Measurements from ENCODE around the gene HCK. TPM values are rescaled to one million over a fixed set of nuclear protein-coding genes. Genes with fewer than 3 reads are reported as not detected.

Gene HCK
- total RNA-seq, 1 experiment from 2014 or later = not detected

DNA sequence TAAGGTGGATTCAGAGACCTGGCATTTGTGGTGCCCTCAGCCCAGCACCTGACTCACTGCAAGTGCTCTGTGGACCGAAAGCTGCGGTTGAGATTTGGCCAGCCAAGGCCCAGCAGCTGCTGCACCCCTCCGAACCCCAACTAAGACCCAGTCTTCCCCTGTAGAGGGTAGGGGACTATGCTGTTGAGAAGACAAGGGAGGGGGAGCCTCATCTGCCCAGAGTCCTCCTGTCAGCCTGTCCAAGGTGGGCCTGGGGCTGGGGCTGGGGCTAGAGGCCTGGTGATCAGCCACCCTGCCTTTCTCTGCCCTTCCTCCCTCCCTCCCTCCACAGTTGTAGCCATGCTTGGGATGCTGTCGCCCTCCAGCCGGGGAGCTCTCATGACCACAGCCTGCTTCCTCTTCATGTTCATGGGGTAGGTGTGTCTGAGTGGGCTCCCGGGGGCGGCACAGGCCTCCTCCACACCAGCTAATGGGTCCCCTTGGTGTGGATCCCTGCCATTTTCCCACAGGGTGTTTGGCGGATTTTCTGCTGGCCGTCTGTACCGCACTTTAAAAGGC is 98.3 kb downstream of the HCK start:
- Histone ChIP-seq H4K20me1 (ENCODE audit: insufficient read depth) (no peaks in the 10 kb centered on the region), H3K36me3 (ENCODE audit: low read depth) (peaks cover 5% of the 10 kb centered on the region), H3K27ac (no peak overlapping the region), H3F3A (ENCODE audit: insufficient read depth, low read depth) (peaks cover 1% of the 10 kb centered on the region; the same call in 1 of the 2 replicates), H3K4me2 (no peak overlapping the region), H3K4me3 (no peak overlapping the region), H3K27me3 (ENCODE audit: insufficient read depth, low read depth) (no peaks in the 10 kb centered on the region), H3K79me2 (ENCODE audit: low read depth) (no peaks in the 10 kb centered on the region), H2AFZ (no peak overlapping the region), H3K4me1 (replicated peaks; ENCODE audit: insufficient read depth) (no peaks in the 10 kb centered on the region), H3K9me3 (ENCODE audit: insufficient read depth, low read depth) (no peaks in the 10 kb centered on the region), H3K9me2 (ENCODE audit: insufficient read depth) (no peaks in the 10 kb centered on the region)
- no TSS peak for BruUV-seq (replicated peaks)
- TF ChIP-seq, protein P1, sequence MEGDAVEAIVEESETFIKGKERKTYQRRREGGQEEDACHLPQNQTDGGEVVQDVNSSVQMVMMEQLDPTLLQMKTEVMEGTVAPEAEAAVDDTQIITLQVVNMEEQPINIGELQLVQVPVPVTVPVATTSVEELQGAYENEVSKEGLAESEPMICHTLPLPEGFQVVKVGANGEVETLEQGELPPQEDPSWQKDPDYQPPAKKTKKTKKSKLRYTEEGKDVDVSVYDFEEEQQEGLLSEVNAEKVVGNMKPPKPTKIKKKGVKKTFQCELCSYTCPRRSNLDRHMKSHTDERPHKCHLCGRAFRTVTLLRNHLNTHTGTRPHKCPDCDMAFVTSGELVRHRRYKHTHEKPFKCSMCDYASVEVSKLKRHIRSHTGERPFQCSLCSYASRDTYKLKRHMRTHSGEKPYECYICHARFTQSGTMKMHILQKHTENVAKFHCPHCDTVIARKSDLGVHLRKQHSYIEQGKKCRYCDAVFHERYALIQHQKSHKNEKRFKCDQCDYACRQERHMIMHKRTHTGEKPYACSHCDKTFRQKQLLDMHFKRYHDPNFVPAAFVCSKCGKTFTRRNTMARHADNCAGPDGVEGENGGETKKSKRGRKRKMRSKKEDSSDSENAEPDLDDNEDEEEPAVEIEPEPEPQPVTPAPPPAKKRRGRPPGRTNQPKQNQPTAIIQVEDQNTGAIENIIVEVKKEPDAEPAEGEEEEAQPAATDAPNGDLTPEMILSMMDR (conservative IDR thresholded peaks at IDR 0.05) = no peak
- TF ChIP-seq EZH2 (IDR thresholded peaks at IDR 0.05; ENCODE audit: low read depth) = no peak
- ChIA-PET POLR2A (ENCODE audit: unreplicated experiment) (no interaction called here), CTCF (no interaction called here)
- DNase-seq = no peak
- intact Hi-C loops (cut with micrococcal nuclease; ENCODE audit: unreplicated experiment) = no loop called here

Other genes with a start within 250 kb of the HCK start
- 0.18 and 0.50 TPM in 2 replicates for gene MYLK2, start 232.9 kb upstream of the HCK start, total RNA-seq (2021)
- not detected in 2 replicates for gene FOXS1, start 206.6 kb upstream of the HCK start, total RNA-seq (2021)
- gene DUSP15, start 181.7 kb upstream of the HCK start, total RNA-seq (2021) = not detected in 2 replicates
- gene TTLL9, start 181.6 kb upstream of the HCK start, total RNA-seq (2021) = 1.5 and 1.8 TPM in 2 replicates
- gene PDRG1, start 100.2 kb upstream of the HCK start, total RNA-seq (2021) = 13.7 and 15.3 TPM in 2 replicates
- gene XKR7, start 84.1 kb upstream of the HCK start, total RNA-seq (2021) = not detected in 2 replicates
- 0.31 and 0.35 TPM in 2 replicates for gene CCM2L, start 41.8 kb upstream of the HCK start, total RNA-seq (2021)
- gene TM9SF4, start 57.5 kb downstream of the HCK start, total RNA-seq (2021) = 58.4 and 67.8 TPM in 2 replicates
- 17.5 and 23.8 TPM in 2 replicates for gene PLAGL2, start 155.5 kb downstream of the HCK start, total RNA-seq (2021)
- gene POFUT1, start 155.6 kb downstream of the HCK start, total RNA-seq (2021) = 38.1 and 51.3 TPM in 2 replicates
- gene KIF3B, start 225.4 kb downstream of the HCK start, total RNA-seq (2021) = 41.4 and 52.3 TPM in 2 replicates